Tibial nerve (tissue), 4 donors: ENCODE results near the gene KIF9. TPM values are rescaled to one million over a fixed set of nuclear protein-coding genes. Genes with fewer than 3 reads are reported as not detected.
"Not testable (repeated sequence)": the region's sequence is repeated elsewhere in the genome, so short reads cannot be mapped to it uniquely, and the experiment has no call there.

Source experiments
- DNase-seq, 2 donors: peaks; one replicate each; pipeline ENCODE4 v3.0.0-alpha.2; 2019; ENCODE audit warnings: low spot score in 2 of 2
- H3K27ac ChIP-seq, 4 donors: fragments of 200-600 bp; sonication (generic) in 3 of 4; one replicate each; pipeline ENCODE4 v1.5.1; 2017 to 2019; ENCODE audit warnings: mild to moderate bottlenecking in 1 of 4
- H3K27me3 ChIP-seq, 2 donors: fragments of 200-600 bp; sonication (generic) in 1 of 2; one replicate each; pipeline versions ENCODE4 v1.5.1 to v1.6.0; 2017 to 2019
- H3K36me3 ChIP-seq, 3 donors: fragments of 200-600 bp; sonication (generic); one replicate each; pipeline ENCODE4 v1.5.1; 2018 to 2019
- H3K4me1 ChIP-seq, 4 donors: fragments of 200-600 bp; sonication (generic) in 3 of 4; one replicate each; pipeline ENCODE4 v1.5.1; 2017 to 2019
- H3K4me3 ChIP-seq, 4 donors: fragments of 200-600 bp; sonication (generic) in 3 of 4; one replicate each; pipeline ENCODE4 v1.5.1; 2017 to 2019; ENCODE audit warnings: mild to moderate bottlenecking in 1 of 4, moderate library complexity in 1 of 4
- H3K9me3 ChIP-seq, 4 donors: fragments of 200-600 bp; sonication (generic) in 3 of 4; one replicate each; pipeline ENCODE4 v1.5.1; 2017 to 2019
- EP300 ChIP-seq, 2 donors: sonication (generic); formaldehyde crosslinking; IDR thresholded peaks; one replicate each; pipeline ENCODE4 v1.6.1; 2017; ENCODE audit warnings: antibody characterized with exemption in 2 of 2, mild to moderate bottlenecking in 1 of 2
- POLR2A ChIP-seq, 2 donors: fragments of 450-650 bp; IDR thresholded peaks; one replicate each; pipeline ENCODE4 v1.6.1; 2017; ENCODE audit warnings: antibody characterized with exemption in 2 of 2, mild to moderate bottlenecking in 2 of 2, moderate library complexity in 2 of 2
- WGBS, 2 donors: methylation state at CpG; one replicate each; pipeline ENCODE4 v1.1.5; 2018; 5-methylcytosine and 5-hydroxymethylcytosine counted together
- total RNA-seq, 4 donors: library from RNA; depleted of rRNA; stranded (reverse); fragments of >200 nt; gene quantifications; one replicate each; pipeline ENCODE4 v1.1.0, GENCODE V29; 2016
- TF ChIP-seq, protein P1 (sequence below), 5 experiments: fragments of 200-600 bp in 3 of 5; fragments of 450-650 bp in 2 of 5; sonication (generic) in 3 of 5; IDR thresholded peaks; one replicate each; pipeline ENCODE4 v1.5.1; 2016 to 2019; ENCODE audit warnings: antibody characterized with exemption in 5 of 5, mild to moderate bottlenecking in 3 of 5, moderate library complexity in 2 of 5

Gene KIF9
- total RNA-seq, 4 donors from 2014 or later: 0.59 to 20.3 (median 5.2) TPM

DNA sequence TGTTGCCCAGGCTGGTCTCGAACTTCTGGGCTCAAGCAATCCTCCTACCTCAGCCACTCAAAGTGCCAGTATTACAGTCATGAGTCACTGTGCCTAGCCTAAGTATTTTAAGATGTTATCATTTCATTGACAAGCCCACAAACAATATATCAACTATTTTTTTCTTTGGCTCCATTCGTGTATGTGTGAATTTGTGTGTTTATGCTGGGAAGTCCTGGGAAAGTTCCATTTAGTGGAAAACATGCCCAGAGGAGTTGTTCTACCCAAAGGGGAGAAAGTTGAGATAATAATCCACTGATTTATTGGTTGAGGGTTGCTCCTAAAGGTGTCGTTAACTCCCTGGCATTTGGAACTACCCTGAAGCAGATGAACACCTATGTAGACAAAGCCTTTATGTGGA, 58.8 kb downstream of the KIF9 start:
- H3K36me3 ChIP-seq: peaks cover 0 to 7% (median 0%) of the 10 kb centered on the region in 3 donors
- H3K27me3 ChIP-seq: no peaks in the 10 kb centered on the region
- H3K4me1 ChIP-seq: peaks cover 0 to 2% (median 0%) of the 10 kb centered on the region in 4 donors
- no peak overlapping the region for H3K4me3 ChIP-seq
- WGBS, 2 donors: 69 to 72% methylated on average over 3 of the region's 3 CpGs
- TF ChIP-seq, protein P1, sequence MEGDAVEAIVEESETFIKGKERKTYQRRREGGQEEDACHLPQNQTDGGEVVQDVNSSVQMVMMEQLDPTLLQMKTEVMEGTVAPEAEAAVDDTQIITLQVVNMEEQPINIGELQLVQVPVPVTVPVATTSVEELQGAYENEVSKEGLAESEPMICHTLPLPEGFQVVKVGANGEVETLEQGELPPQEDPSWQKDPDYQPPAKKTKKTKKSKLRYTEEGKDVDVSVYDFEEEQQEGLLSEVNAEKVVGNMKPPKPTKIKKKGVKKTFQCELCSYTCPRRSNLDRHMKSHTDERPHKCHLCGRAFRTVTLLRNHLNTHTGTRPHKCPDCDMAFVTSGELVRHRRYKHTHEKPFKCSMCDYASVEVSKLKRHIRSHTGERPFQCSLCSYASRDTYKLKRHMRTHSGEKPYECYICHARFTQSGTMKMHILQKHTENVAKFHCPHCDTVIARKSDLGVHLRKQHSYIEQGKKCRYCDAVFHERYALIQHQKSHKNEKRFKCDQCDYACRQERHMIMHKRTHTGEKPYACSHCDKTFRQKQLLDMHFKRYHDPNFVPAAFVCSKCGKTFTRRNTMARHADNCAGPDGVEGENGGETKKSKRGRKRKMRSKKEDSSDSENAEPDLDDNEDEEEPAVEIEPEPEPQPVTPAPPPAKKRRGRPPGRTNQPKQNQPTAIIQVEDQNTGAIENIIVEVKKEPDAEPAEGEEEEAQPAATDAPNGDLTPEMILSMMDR (IDR thresholded peaks at IDR 0.05): no peak
- TF ChIP-seq EP300 (IDR thresholded peaks at IDR 0.05) (no peak), POLR2A (IDR thresholded peaks at IDR 0.05) (no peak)
- no peak for DNase-seq
- H3K9me3 ChIP-seq: no peaks in the 10 kb centered on the region
- no peak overlapping the region for H3K27ac ChIP-seq

DNA sequence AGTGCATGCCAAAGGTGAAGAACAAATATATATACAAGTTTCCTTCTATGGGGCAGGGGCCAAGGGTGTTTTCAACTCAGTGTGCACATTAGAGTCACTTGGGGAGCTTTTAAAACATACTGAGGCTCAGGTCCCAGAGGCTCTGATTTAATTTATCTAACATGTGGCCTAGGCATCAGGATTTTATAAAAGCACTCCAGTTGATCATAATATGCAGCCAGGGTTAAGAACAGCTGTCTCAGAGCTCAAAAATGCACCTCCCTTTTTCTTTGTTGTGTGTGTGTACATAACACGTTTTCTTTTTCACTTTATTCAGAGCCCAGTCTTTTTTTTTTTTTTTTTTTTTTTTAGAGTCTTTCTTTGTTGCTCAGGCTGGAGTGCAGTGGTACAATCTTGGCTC, 60.8 kb downstream of the KIF9 start:
- Histone ChIP-seq H3K36me3 (peaks cover 0 to 7% (median 0%) of the 10 kb centered on the region in 3 donors), H3K4me3 (no peak overlapping the region), H3K4me1 (peaks cover 0 to 2% (median 0%) of the 10 kb centered on the region in 4 donors), H3K9me3 (no peaks in the 10 kb centered on the region), H3K27ac (no peak overlapping the region), H3K27me3 (no peaks in the 10 kb centered on the region)
- DNase-seq: no peak
- no peak for TF ChIP-seq POLR2A (IDR thresholded peaks at IDR 0.05)
- no peak for TF ChIP-seq EP300 (IDR thresholded peaks at IDR 0.05)
- 9 to 21% methylated on average over 1 of the region's 1 CpG for WGBS, 2 donors

DNA sequence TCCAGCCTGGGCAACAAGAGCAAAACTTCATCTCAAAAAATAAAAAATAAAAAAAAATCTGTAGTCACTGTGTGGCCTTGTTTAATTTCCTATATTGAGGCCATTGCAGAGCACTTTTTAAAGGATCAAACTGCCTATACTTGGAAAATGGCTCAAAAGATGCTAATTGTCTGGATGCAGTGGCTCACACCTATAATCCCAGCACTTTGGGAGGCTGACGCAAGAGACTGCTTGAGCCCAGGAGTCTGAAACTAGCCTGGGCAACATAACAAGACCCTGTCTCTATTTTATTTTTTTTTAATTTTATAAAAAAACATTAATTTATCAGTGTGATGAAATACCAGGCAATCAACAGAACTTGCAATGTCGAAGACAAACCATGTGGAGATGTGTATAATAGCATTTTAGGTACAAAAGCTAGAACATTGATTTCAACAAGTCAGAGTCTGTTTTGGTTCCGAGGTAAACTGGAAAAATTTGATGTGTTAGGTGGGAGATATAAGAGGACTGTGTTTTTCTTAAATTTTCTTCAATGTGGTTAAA, 71.7 kb downstream of the KIF9 start:
- TF ChIP-seq, protein P1 (IDR thresholded peaks at IDR 0.05): no peak
- TF ChIP-seq POLR2A (IDR thresholded peaks at IDR 0.05): no peak
- no peak for TF ChIP-seq EP300 (IDR thresholded peaks at IDR 0.05)
- Histone ChIP-seq H3K4me1 (no peaks in the 10 kb centered on the region), H3K9me3 (no peaks in the 10 kb centered on the region), H3K27me3 (no peaks in the 10 kb centered on the region), H3K4me3 (no peak overlapping the region), H3K27ac (no peak overlapping the region), H3K36me3 (no peaks in the 10 kb centered on the region)
- WGBS, 2 donors: 89 to 91% methylated on average over 3 of the region's 3 CpGs
- DNase-seq: no peak

DNA sequence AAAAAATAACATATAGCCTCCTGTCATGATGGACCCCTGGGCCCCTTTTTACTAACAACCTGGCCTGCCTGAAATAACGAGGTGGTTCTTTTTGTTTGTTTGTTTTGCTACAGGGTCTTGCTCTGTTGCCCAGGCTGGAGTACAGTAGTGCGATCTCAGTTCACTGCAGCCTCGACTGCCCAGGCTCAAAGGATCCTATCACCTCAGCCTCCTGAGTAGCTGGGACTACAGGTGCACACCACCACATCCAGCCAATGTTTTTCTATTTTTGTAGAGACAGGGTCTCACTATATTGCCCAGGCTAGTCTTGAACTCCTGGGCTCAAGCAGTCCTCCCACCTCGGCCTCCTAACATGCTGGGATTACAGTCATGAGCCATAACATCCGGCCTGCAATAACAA, 76.6 kb downstream of the KIF9 start:
- H3K27ac ChIP-seq, H3K4me3 ChIP-seq, H3K9me3 ChIP-seq, H3K4me1 ChIP-seq, DNase-seq, H3K36me3 ChIP-seq, H3K27me3 ChIP-seq: not testable (repeated sequence)
- 87 to 94% methylated on average over 5 of the region's 5 CpGs for WGBS, 2 donors

DNA sequence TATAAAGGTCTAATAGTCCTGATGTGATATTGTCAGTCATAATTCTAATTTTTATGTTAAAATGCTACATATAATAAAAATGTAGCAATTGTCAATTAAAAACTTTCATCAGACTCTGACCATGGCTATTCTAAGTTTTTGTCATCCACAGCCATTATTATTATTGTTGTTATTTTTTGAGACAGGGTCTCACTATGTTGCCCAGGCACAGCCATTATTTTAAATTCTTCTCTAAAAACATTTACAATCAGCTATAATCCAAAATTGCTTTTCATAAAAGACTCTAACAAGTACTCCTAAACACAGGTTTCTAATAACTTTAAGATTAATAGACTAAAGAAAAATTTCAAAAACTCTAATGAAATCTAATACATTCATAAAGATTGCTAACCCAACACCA, 77.7 kb downstream of the KIF9 start:
- Histone ChIP-seq H3K4me1 (no peaks in the 10 kb centered on the region), H3K27ac (no peak overlapping the region), H3K36me3 (no peaks in the 10 kb centered on the region), H3K27me3 (no peaks in the 10 kb centered on the region), H3K9me3 (no peaks in the 10 kb centered on the region), H3K4me3 (no peak overlapping the region)
- DNase-seq: no peak
- TF ChIP-seq POLR2A (IDR thresholded peaks at IDR 0.05): no peak
- no peak for TF ChIP-seq EP300 (IDR thresholded peaks at IDR 0.05)
- TF ChIP-seq, protein P1 (IDR thresholded peaks at IDR 0.05): no peak

DNA sequence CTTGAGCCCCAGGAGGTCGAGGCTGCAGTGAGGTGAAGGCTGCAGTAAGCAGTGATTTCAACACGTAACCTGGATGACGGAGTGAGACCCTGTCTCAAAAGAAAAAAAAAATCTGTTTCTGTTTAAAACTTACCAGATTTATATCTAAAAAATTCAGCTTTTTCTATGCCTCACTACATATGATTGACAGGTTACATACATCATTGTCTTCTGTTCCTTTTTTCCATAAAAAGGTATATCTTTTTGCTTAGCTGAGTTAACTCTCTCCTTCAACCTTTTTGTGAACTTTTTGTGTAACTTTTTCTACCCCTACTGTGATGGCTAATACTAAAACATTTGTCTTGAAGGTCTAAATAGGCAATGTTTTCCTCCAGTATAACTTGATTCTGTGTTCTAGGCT, 80.1 kb downstream of the KIF9 start:
- no peaks in the 10 kb centered on the region for H3K27me3 ChIP-seq
- no peak for TF ChIP-seq EP300 (IDR thresholded peaks at IDR 0.05)
- TF ChIP-seq POLR2A (IDR thresholded peaks at IDR 0.05): no peak
- H3K4me1 ChIP-seq: no peaks in the 10 kb centered on the region
- no peak for DNase-seq
- no peaks in the 10 kb centered on the region for H3K36me3 ChIP-seq
- WGBS, 2 donors: 92 to 100% methylated on average over 3 of the region's 3 CpGs
- no peak overlapping the region for H3K27ac ChIP-seq
- no peak overlapping the region for H3K4me3 ChIP-seq
- H3K9me3 ChIP-seq: no peaks in the 10 kb centered on the region

DNA sequence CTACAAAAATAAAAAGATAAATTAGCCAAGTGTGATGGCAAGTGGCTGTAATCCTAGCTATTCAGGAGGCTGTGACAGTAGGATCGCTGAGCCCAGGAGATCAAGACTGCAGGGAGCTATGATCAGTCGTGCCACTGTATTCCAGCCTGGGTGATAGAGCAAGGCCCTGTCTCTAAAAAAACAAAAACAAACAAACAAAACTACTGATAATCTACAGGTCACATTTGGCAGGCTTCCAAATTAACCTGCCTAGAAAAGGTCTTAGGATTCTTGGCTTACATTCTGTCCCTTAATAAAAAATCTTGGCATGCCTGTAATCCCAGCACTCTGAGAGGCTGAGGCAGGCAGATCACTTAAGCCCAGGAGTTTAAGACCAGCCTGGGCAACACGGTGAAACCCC, 85.3 kb downstream of the KIF9 start:
- H3K9me3 ChIP-seq: no peaks in the 10 kb centered on the region
- H3K27me3 ChIP-seq: no peaks in the 10 kb centered on the region
- H3K4me1 ChIP-seq: no peaks in the 10 kb centered on the region
- H3K36me3 ChIP-seq: no peaks in the 10 kb centered on the region
- no peak overlapping the region for H3K4me3 ChIP-seq
- TF ChIP-seq EP300 (IDR thresholded peaks at IDR 0.05): no peak
- H3K27ac ChIP-seq: no peak overlapping the region
- WGBS, 2 donors: 83 to 88% methylated on average over 3 of the region's 3 CpGs
- no peak for DNase-seq
